ENCODE results near the gene C2CD4D. TPM values are rescaled to one million over a fixed set of nuclear protein-coding genes. Genes with fewer than 3 reads are reported as not detected.

Gene C2CD4D
- total and polyA plus RNA-seq, 9 donors, result 0.04 to 1.0 (median 0.12) TPM; not detected in 4

Small RNA genes within 50 kb of the gene (small RNA-seq; reads per million reads assigned to genes)
- gene RF00019, result not detected

Other genes starting within 250 kb of the C2CD4D start
- 10 to 100 TPM; 20.5 to 42.7 (median 35.9) TPM for gene SNX27, start 227.8 kb downstream of the C2CD4D start, total RNA-seq
- 10 to 100 TPM in 1 of 2 donors, 1 to 10 TPM in 1; 9.5 to 18.4 TPM for gene SNX27, start 227.8 kb downstream of the C2CD4D start, polyA plus RNA-seq
- gene CELF3, start 123.0 kb downstream of the C2CD4D start, total RNA-seq, result under 1 TPM in 1 of 7 donors, not detected in 6; 0.57 TPM
- not detected for gene CELF3, start 123.0 kb downstream of the C2CD4D start, polyA plus RNA-seq
- 10 to 100 TPM in 1 of 7 donors, under 1 TPM in 3, not detected in 3; 0.51 to 34.9 (median 0.61) TPM for gene RIIAD1, start 118.3 kb downstream of the C2CD4D start, total RNA-seq
- not detected for gene RIIAD1, start 118.3 kb downstream of the C2CD4D start, polyA plus RNA-seq
- gene MRPL9, start 76.3 kb downstream of the C2CD4D start, total RNA-seq, result 10 to 100 TPM; 40.2 to 69.0 (median 55.2) TPM
- gene MRPL9, start 76.3 kb downstream of the C2CD4D start, polyA plus RNA-seq, result 10 to 100 TPM; 55.4 to 86.8 TPM
- 1 to 10 TPM; 1.5 to 3.8 (median 3.2) TPM for gene TDRKH, start 49.3 kb downstream of the C2CD4D start, total RNA-seq
- 1 to 10 TPM; 1.9 to 6.6 TPM for gene TDRKH, start 49.3 kb downstream of the C2CD4D start, polyA plus RNA-seq
- under 1 TPM in 3 of 7 donors, not detected in 4; 0.08 to 0.34 (median 0.10) TPM for gene LINGO4, start 34.4 kb downstream of the C2CD4D start, total RNA-seq
- not detected for gene LINGO4, start 34.4 kb downstream of the C2CD4D start, polyA plus RNA-seq
- gene RORC, start 8.0 kb downstream of the C2CD4D start, total RNA-seq, result 10 to 100 TPM in 1 of 7 donors, 1 to 10 TPM in 2, under 1 TPM in 4; 0.18 to 22.3 (median 0.83) TPM
- under 1 TPM; 0.39 to 0.48 TPM for gene RORC, start 8.0 kb downstream of the C2CD4D start, polyA plus RNA-seq
- not detected for gene THEM5, start 13.9 kb upstream of the C2CD4D start, total RNA-seq
- gene THEM5, start 13.9 kb upstream of the C2CD4D start, polyA plus RNA-seq, result under 1 TPM in 1 of 2 donors, not detected in 1; 0.07 TPM
- 10 to 100 TPM; 10.4 to 21.8 (median 16.7) TPM for gene THEM4, start 69.7 kb upstream of the C2CD4D start, total RNA-seq
- 10 to 100 TPM; 12.3 to 14.4 TPM for gene THEM4, start 69.7 kb upstream of the C2CD4D start, polyA plus RNA-seq
- gene S100A10, start 154.0 kb upstream of the C2CD4D start, total RNA-seq, result 100 to 1,000 TPM in 5 of 7 donors, 10 to 100 TPM in 2; 38.6 to 327 (median 213) TPM
- gene S100A10, start 154.0 kb upstream of the C2CD4D start, polyA plus RNA-seq, result 100 to 1,000 TPM; 175 to 642 TPM
- gene S100A11, start 197.2 kb upstream of the C2CD4D start, total RNA-seq, result 100 to 1,000 TPM in 3 of 7 donors, 10 to 100 TPM in 4; 60.2 to 189 (median 85.8) TPM
- 100 to 1,000 TPM; 158 to 449 TPM for gene S100A11, start 197.2 kb upstream of the C2CD4D start, polyA plus RNA-seq
- gene TCHHL1, start 249.2 kb upstream of the C2CD4D start, total RNA-seq, result not detected
- gene TCHHL1, start 249.2 kb upstream of the C2CD4D start, polyA plus RNA-seq, result not detected